Neural progenitor cell (in vitro differentiated cells): Measurements from ENCODE around the gene ZRSR2. TPM values are rescaled to one million over a fixed set of nuclear protein-coding genes. Genes with fewer than 3 reads are reported as not detected.

Experiments
- DNase-seq: peaks from one replicate; pipeline ENCODE4 v3.0.0-alpha.2; 2016; ENCODE audit warnings: low spot score
- H2AFZ ChIP-seq: fragments of 200-600 bp; sonication (generic); replicated peaks from 2 replicates; pipeline ENCODE4 v1.6.1; 2016; ENCODE audit warnings: antibody characterized with exemption
- H3F3A ChIP-seq: fragments of 200-600 bp; sonication (generic); 2 replicates; pipeline ENCODE4 v1.6.1; 2016; ENCODE audit warnings: antibody characterized with exemption, low read depth
- H3K27ac ChIP-seq: fragments of 200-600 bp; sonication (generic); 2 replicates; pipeline ENCODE4 v1.5.1; 2016; ENCODE audit warnings: mild to moderate bottlenecking
- H3K27me3 ChIP-seq: fragments of 200-600 bp; sonication (generic); 2 replicates; pipeline ENCODE4 v1.6.1; 2016; ENCODE audit warnings: mild to moderate bottlenecking, moderate library complexity
- H3K36me3 ChIP-seq: fragments of 200-600 bp; sonication (generic); 2 replicates; pipeline ENCODE4 v1.5.1; 2016
- H3K4me1 ChIP-seq: fragments of 200-600 bp; sonication (generic); 2 replicates; pipeline ENCODE4 v1.6.1; 2016; ENCODE audit warnings: mixed run types
- H3K4me2 ChIP-seq: fragments of 200-600 bp; sonication (generic); 2 replicates; pipeline ENCODE4 v1.6.1; 2016
- H3K4me3 ChIP-seq: fragments of 200-600 bp; sonication (generic); 2 replicates; pipeline ENCODE4 v1.5.1; 2016
- H3K79me2 ChIP-seq: fragments of 200-600 bp; sonication (generic); 2 replicates; pipeline ENCODE4 v1.6.1; 2016; ENCODE audit warnings: low read depth
- H3K9ac ChIP-seq: fragments of 200-600 bp; sonication (generic); 2 replicates; pipeline ENCODE4 v1.6.1; 2016
- H3K9me3 ChIP-seq: fragments of 200-600 bp; sonication (generic); 2 replicates; pipeline ENCODE4 v1.5.1; 2016; ENCODE audit warnings: low read depth
- H4K20me1 ChIP-seq: fragments of 200-600 bp; sonication (generic); 2 replicates; pipeline ENCODE4 v1.6.1; 2016; ENCODE audit warnings: low read depth
- H3K27ac Mint-ChIP-seq: 3 replicates; pipeline ENCODE4 v1.8.0; 2021; ENCODE audit warnings: mixed read lengths
- H3K27me3 Mint-ChIP-seq: 2 replicates; pipeline ENCODE4 v1.8.0; 2022; ENCODE audit warnings: low read depth, mild to moderate bottlenecking, inconsistent platforms, moderate library complexity, mixed read lengths; ENCODE audit not compliant: insufficient read depth
- H3K36me3 Mint-ChIP-seq: 3 replicates; pipeline ENCODE4 v1.8.0; 2021; ENCODE audit warnings: mixed read lengths
- H3K4me1 Mint-ChIP-seq: 3 replicates; pipeline ENCODE4 v1.8.0; 2021; ENCODE audit warnings: mixed read lengths
- H3K4me3 Mint-ChIP-seq: 3 replicates; pipeline ENCODE4 v1.8.0; 2021; ENCODE audit warnings: mild to moderate bottlenecking, moderate library complexity, mixed read lengths
- H3K9me3 Mint-ChIP-seq: 3 replicates; pipeline ENCODE4 v1.8.0; 2020; ENCODE audit warnings: mixed read lengths
- CTCF ChIP-seq: fragments of 200-600 bp; sonication (generic); IDR thresholded peaks from 2 replicates; pipeline ENCODE4 v1.5.1; 2017; ENCODE audit warnings: antibody characterized with exemption, mild to moderate bottlenecking
- EZH2 ChIP-seq: fragments of 200-600 bp; sonication (generic); IDR thresholded peaks from 2 replicates; pipeline ENCODE4 v1.6.1; 2017; ENCODE audit warnings: antibody characterized with exemption, mild to moderate bottlenecking, moderate library complexity
- EZH2phosphoT487 ChIP-seq: fragments of 200-600 bp; sonication (generic); IDR thresholded peaks from 2 replicates; pipeline ENCODE4 v1.6.1; 2017; ENCODE audit warnings: antibody characterized with exemption
- total RNA-seq: library from RNA; depleted of rRNA; stranded (reverse); fragments of >200 nt; gene quantifications from 2 replicates; pipeline ENCODE4 v1.2.3, GENCODE V29; 2015; ENCODE audit warnings: low replicate concordance

Gene ZRSR2
- total RNA-seq, 1 donor from 2014 or later, result 15.2 TPM

GRCh38 chrX:15855568-15856221 lies 65.4 kb downstream of the ZRSR2 start:
- Mint-ChIP-seq H3K27me3 (no peaks in the 10 kb centered on the region), H3K4me3 (peak overlapping the region; percentile 93), H3K9me3 (no peaks in the 10 kb centered on the region), H3K4me1 (peaks cover 33% of the 10 kb centered on the region), H3K27ac (peak overlapping the region; percentile 71), H3K36me3 (peaks cover 8% of the 10 kb centered on the region)
- H3K4me2 ChIP-seq, result peak overlapping the region; percentile 88
- TF ChIP-seq EZH2phosphoT487 (no peak), CTCF (no peak), EZH2 (no peak)
- peaks cover 31% of the 10 kb centered on the region for H3K4me1 ChIP-seq
- H2AFZ ChIP-seq, result peak overlapping the region; percentile 44
- H3K27ac ChIP-seq, result peak overlapping the region; percentile 80
- peak overlapping the region; percentile 5 for H3K9ac ChIP-seq
- no peaks in the 10 kb centered on the region for H3K27me3 ChIP-seq
- peaks cover 38% of the 10 kb centered on the region for H3K79me2 ChIP-seq
- H3K36me3 ChIP-seq, result peaks cover 11% of the 10 kb centered on the region
- H3K9me3 ChIP-seq, result no peaks in the 10 kb centered on the region
- peak; percentile 29 for DNase-seq
- peaks cover 34% of the 10 kb centered on the region for H3F3A ChIP-seq
- H3K4me3 ChIP-seq, result peak overlapping the region; percentile 92
- H4K20me1 ChIP-seq, result peaks cover 31% of the 10 kb centered on the region

- Histone ChIP-seq H3K9me3 (no peaks in the 10 kb centered on the region), H3K36me3 (peaks cover 11% of the 10 kb centered on the region), H3K27me3 (no peaks in the 10 kb centered on the region), H4K20me1 (peaks cover 27% of the 10 kb centered on the region), H3K4me3 (peak overlapping the region; percentile 92), H3F3A (peaks cover 29% of the 10 kb centered on the region), H3K4me1 (peaks cover 26% of the 10 kb centered on the region), H3K9ac (no peak overlapping the region), H3K79me2 (peaks cover 33% of the 10 kb centered on the region), H2AFZ (peak overlapping the region; percentile 14), H3K27ac (no peak overlapping the region), H3K4me2 (peak overlapping the region; percentile 88)
- Mint-ChIP-seq H3K27me3 (no peaks in the 10 kb centered on the region), H3K4me3 (peak overlapping the region; percentile 93), H3K36me3 (peaks cover 4% of the 10 kb centered on the region), H3K4me1 (peaks cover 28% of the 10 kb centered on the region), H3K9me3 (no peaks in the 10 kb centered on the region), H3K27ac (peak overlapping the region; percentile 10)
- no peak for DNase-seq
- TF ChIP-seq EZH2phosphoT487 (no peak), EZH2 (no peak)
Measured at GRCh38 chrX:15856222-15856587, 65.9 kb downstream of the ZRSR2 start.

- no peak for DNase-seq
- Histone ChIP-seq H3K4me3 (peak overlapping the region; percentile 92), H2AFZ (peak overlapping the region; percentile 14)
Measured at GRCh38 chrX:15856636-15857035, 66.4 kb downstream of the ZRSR2 start.

More at GRCh38 chrX:15856636-15857035, 66.4 kb downstream of the ZRSR2 start:
- H3K36me3 ChIP-seq, result peaks cover 10% of the 10 kb centered on the region
- H3K27ac ChIP-seq, result no peak overlapping the region
- peaks cover 3% of the 10 kb centered on the region for H3K36me3 Mint-ChIP-seq
- peaks cover 28% of the 10 kb centered on the region for H3K79me2 ChIP-seq
- no peaks in the 10 kb centered on the region for H3K9me3 ChIP-seq
- peaks cover 25% of the 10 kb centered on the region for H3F3A ChIP-seq
- H3K4me1 Mint-ChIP-seq, result peaks cover 25% of the 10 kb centered on the region
- peaks cover 3% of the 10 kb centered on the region for H3K9me3 Mint-ChIP-seq
- H3K27ac Mint-ChIP-seq, result peak overlapping the region; percentile 10
- no peak overlapping the region for H3K9ac ChIP-seq
- H3K4me3 Mint-ChIP-seq, result peak overlapping the region; percentile 93
- TF ChIP-seq EZH2phosphoT487, result no peak
- no peak for TF ChIP-seq EZH2
- no peak for TF ChIP-seq CTCF
- no peaks in the 10 kb centered on the region for H3K27me3 Mint-ChIP-seq
- H3K4me1 ChIP-seq, result peaks cover 22% of the 10 kb centered on the region
- no peaks in the 10 kb centered on the region for H3K27me3 ChIP-seq
- H3K4me2 ChIP-seq, result peak overlapping the region; percentile 88
- H4K20me1 ChIP-seq, result peaks cover 25% of the 10 kb centered on the region
